ENCODE data around the gene ZXDC. TPM values are rescaled to one million over a fixed set of nuclear protein-coding genes. Genes with fewer than 3 reads are reported as not detected.

The ZXDC gene
- total RNA-seq, 1 experiment from 2014 or later: 28.3 TPM

DNA sequence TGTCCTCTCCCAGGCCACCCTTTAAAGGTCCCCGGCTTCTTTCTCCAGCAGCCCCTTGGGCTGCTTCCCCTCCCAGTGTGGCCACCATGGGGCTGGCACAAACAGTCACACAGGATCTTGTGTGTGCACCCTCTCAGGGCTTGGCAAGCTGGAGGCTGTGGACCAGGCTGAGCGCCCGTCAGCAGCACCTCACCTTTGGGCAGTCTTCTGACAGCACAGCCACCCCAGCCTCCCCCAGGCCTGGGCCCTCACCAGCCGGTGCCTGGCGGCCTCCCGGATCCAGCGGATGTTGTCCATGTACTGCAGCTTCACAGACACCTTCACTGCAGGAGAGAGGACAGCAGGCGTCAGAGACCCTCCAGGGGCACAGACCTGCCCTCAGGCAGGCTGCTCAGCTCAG is 20.1 kb upstream of the ZXDC start:
- no peak overlapping the region for H2BK5ac ChIP-seq (ENCODE audit: insufficient read length, low read length)
- H3K9ac ChIP-seq (ENCODE audit: extremely low read depth, insufficient read length, low read length): no peak overlapping the region
- H4K5ac ChIP-seq (ENCODE audit: insufficient read length, low read depth, low read length): no peak overlapping the region
- H3K4ac ChIP-seq (ENCODE audit: low read depth, low read length): no peak overlapping the region
- H2AK5ac ChIP-seq (ENCODE audit: insufficient read length, low read length): no peak overlapping the region
- no peak overlapping the region for H2BK12ac ChIP-seq (ENCODE audit: insufficient read length, low read depth, low read length)
- no peaks in the 10 kb centered on the region for H3K23me2 ChIP-seq (ENCODE audit: insufficient read length, low read depth, low read length, poor library complexity, severe bottlenecking)
- H2BK15ac ChIP-seq (ENCODE audit: low read depth, low read length): no peak overlapping the region
- TF ChIP-seq, protein P1, sequence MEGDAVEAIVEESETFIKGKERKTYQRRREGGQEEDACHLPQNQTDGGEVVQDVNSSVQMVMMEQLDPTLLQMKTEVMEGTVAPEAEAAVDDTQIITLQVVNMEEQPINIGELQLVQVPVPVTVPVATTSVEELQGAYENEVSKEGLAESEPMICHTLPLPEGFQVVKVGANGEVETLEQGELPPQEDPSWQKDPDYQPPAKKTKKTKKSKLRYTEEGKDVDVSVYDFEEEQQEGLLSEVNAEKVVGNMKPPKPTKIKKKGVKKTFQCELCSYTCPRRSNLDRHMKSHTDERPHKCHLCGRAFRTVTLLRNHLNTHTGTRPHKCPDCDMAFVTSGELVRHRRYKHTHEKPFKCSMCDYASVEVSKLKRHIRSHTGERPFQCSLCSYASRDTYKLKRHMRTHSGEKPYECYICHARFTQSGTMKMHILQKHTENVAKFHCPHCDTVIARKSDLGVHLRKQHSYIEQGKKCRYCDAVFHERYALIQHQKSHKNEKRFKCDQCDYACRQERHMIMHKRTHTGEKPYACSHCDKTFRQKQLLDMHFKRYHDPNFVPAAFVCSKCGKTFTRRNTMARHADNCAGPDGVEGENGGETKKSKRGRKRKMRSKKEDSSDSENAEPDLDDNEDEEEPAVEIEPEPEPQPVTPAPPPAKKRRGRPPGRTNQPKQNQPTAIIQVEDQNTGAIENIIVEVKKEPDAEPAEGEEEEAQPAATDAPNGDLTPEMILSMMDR (conservative IDR thresholded peaks at IDR 0.05): no peak
- H2BK120ac ChIP-seq (ENCODE audit: low read depth, low read length, poor library complexity, severe bottlenecking): no peak overlapping the region
- no peak overlapping the region; the same call in 1 of the 2 replicates for H3K14ac ChIP-seq (ENCODE audit: insufficient read depth, low read length)
- DNase-seq: no peak
- H3T11ph ChIP-seq (ENCODE audit: low read length): no peak overlapping the region
- no peaks in the 10 kb centered on the region for H3K9me3 ChIP-seq (ENCODE audit: control insufficient read depth, low read depth, low read length)
- no peaks in the 10 kb centered on the region for H4K20me1 ChIP-seq (ENCODE audit: control insufficient read depth, insufficient read depth, insufficient read length)
- peaks cover 10 to 21% of the 10 kb centered on the region in 2 experiments for H3K4me1 Mint-ChIP-seq
- no peaks in the 10 kb centered on the region for H3K27me3 Mint-ChIP-seq (ENCODE audit: low read depth)
- no peak overlapping the region for H3K56ac ChIP-seq (ENCODE audit: insufficient read length, low read depth, low read length)
- no peaks in the 10 kb centered on the region for H3K27me3 ChIP-seq (ENCODE audit: insufficient read depth, low read length)
- no peaks in the 10 kb centered on the region for H3K79me2 ChIP-seq (ENCODE audit: insufficient read depth, low read length)
- H2AFZ ChIP-seq (ENCODE audit: low read length): no peak overlapping the region
- no peak overlapping the region for H3K27ac Mint-ChIP-seq
- H3K4me2 ChIP-seq (ENCODE audit: insufficient read depth, insufficient read length, low read length): no peak overlapping the region
- H3K79me1 ChIP-seq (ENCODE audit: insufficient read depth, low read depth, low read length, poor library complexity, severe bottlenecking): no peaks in the 10 kb centered on the region
- H2BK20ac ChIP-seq (ENCODE audit: low read depth, low read length, poor library complexity, severe bottlenecking): no peak overlapping the region
- H3K9me3 Mint-ChIP-seq: no peaks in the 10 kb centered on the region
- no peak overlapping the region for H3K18ac ChIP-seq (ENCODE audit: insufficient read length, low read depth, low read length)
- H3K4me3 Mint-ChIP-seq: no peak overlapping the region
- WGBS (ENCODE audit: extremely low coverage, insufficient read length, low lambda C conversion rate): no CpG with 5 or more reads among the region's 8 CpGs
- no peak overlapping the region for H3K27ac ChIP-seq (ENCODE audit: insufficient read length, low read depth, low read length)
- H3K4me1 ChIP-seq (ENCODE audit: insufficient read depth, low read length): peaks cover 3% of the 10 kb centered on the region; the same call in 1 of the 2 replicates
- H4K8ac ChIP-seq (replicated peaks; ENCODE audit: insufficient read length, low read depth, low read length): no peak overlapping the region
- no peak overlapping the region for H4K91ac ChIP-seq (ENCODE audit: insufficient read length, low read depth, low read length)
- H3K23ac ChIP-seq (ENCODE audit: insufficient read length, low read depth, low read length): no peak overlapping the region
- H3K36me3 Mint-ChIP-seq (ENCODE audit: insufficient read depth in 1 of 3, low read depth in 3 of 3): no peaks in the 10 kb centered on the region; a peak in 1 of 7 replicates
